Cardiac muscle cell (in vitro differentiated cells and primary cell): ENCODE measurements around the gene EXOC6B. TPM values are rescaled to one million over a fixed set of nuclear protein-coding genes. Genes with fewer than 3 reads are reported as not detected.
A peak's percentile ranks its signal among the peaks of the same experiment; 100 is the strongest.

Experiments used
- DNase-seq, 2 donors: peaks; one replicate each; pipeline versions ENCODE4 v3.0.0 to v3.0.0-alpha.2; 2010 to 2017; ENCODE audit warnings: low read depth in 1 of 2, low spot score in 1 of 2
- H3K27ac ChIP-seq: fragments of 200-600 bp; sonication (generic); 2 replicates; pipeline ENCODE4 v1.5.1; 2016
- H3K27me3 ChIP-seq: fragments of 200-600 bp; sonication (generic); 2 replicates; pipeline ENCODE4 v1.6.0; 2016; ENCODE audit warnings: control low read depth
- H3K36me3 ChIP-seq: fragments of 200-600 bp; sonication (generic); 2 replicates; pipeline ENCODE4 v1.5.1; 2016; ENCODE audit warnings: control low read depth
- H3K4me1 ChIP-seq: fragments of 200-600 bp; sonication (generic); 2 replicates; pipeline ENCODE4 v1.8.1; 2017; ENCODE audit warnings: low read depth, mild to moderate bottlenecking, mixed run types
- H3K4me3 ChIP-seq: fragments of 200-600 bp; sonication (generic); 2 replicates; pipeline ENCODE4 v1.5.1; 2016; ENCODE audit warnings: mild to moderate bottlenecking
- H3K9me3 ChIP-seq: fragments of 200-600 bp; sonication (generic); 2 replicates; pipeline ENCODE4 v1.5.1; 2017; ENCODE audit warnings: low read depth, mild to moderate bottlenecking, control low read depth
- polyA plus RNA-seq: library from polyadenylated mRNA; unstranded; fragments of >200 nt; fragmentation: Nextera tagmentation; extraction: Ambion mirVana; gene quantifications from 2 replicates; pipeline ENCODE4 v1.2.1, GENCODE V29; 2016
- total RNA-seq: library from RNA; depleted of rRNA; stranded (reverse); fragments of >200 nt; gene quantifications from 2 replicates; pipeline ENCODE4 v1.2.3, GENCODE V29; 2016
- TF ChIP-seq, protein P1 (sequence below): IDR thresholded peaks from 2 replicates; pipeline ENCODE4 v1.5.1; 2012; ENCODE audit warnings: low read depth, mild to moderate bottlenecking, low read length

EXOC6B gene
- total and polyA plus RNA-seq, 2 experiments from 2014 or later, result 21.7 to 23.9 TPM

DNA sequence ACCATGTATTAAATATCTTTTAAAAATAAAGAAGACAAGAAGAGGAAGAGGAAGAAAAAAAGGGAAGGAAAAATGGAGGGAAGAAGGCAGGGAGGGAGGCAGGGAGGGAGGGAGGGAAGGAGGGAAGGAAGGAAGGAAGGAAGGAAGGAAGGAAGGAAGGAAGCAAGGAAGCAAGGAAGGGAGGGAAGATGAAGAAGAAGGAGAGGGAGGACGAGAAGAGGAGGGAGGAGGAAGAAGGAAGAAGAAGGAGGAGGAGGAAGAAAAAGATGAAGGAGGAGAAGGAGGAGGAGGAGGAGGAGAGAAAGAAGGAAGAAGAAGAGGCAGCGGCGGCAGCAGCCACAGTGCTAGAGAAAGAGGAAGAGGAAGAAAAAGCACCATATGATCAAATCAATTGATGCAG, 189.6 kb downstream of the EXOC6B start:
- DNase-seq, result no peak
- TF ChIP-seq, protein P1, sequence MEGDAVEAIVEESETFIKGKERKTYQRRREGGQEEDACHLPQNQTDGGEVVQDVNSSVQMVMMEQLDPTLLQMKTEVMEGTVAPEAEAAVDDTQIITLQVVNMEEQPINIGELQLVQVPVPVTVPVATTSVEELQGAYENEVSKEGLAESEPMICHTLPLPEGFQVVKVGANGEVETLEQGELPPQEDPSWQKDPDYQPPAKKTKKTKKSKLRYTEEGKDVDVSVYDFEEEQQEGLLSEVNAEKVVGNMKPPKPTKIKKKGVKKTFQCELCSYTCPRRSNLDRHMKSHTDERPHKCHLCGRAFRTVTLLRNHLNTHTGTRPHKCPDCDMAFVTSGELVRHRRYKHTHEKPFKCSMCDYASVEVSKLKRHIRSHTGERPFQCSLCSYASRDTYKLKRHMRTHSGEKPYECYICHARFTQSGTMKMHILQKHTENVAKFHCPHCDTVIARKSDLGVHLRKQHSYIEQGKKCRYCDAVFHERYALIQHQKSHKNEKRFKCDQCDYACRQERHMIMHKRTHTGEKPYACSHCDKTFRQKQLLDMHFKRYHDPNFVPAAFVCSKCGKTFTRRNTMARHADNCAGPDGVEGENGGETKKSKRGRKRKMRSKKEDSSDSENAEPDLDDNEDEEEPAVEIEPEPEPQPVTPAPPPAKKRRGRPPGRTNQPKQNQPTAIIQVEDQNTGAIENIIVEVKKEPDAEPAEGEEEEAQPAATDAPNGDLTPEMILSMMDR, result no peak
- no peak overlapping the region for H3K27ac ChIP-seq
- no peaks in the 10 kb centered on the region for H3K27me3 ChIP-seq
- no peaks in the 10 kb centered on the region for H3K9me3 ChIP-seq
- no peaks in the 10 kb centered on the region for H3K36me3 ChIP-seq
- H3K4me1 ChIP-seq, result no peaks in the 10 kb centered on the region
- H3K4me3 ChIP-seq, result no peak overlapping the region

DNA sequence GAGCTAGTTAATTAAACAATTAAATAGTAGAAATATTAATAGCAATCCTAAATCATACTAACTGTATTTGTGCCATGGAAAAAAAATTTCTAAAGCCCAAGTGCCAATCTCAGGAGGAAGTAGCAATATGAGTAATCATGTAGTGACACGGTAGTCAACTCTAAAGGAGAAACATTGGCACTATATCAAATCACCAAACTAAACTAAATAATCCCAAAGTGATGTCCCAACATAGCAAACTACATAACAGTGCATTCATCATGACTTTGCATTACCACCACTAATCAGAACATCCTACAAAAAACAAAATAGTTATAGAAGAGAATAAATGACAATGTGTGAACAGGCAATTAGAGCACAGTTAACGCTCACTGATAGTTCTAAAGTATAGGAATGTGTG, 195.1 kb downstream of the EXOC6B start:
- H3K9me3 ChIP-seq, result no peaks in the 10 kb centered on the region
- H3K4me1 ChIP-seq, result no peaks in the 10 kb centered on the region
- H3K27me3 ChIP-seq, result no peaks in the 10 kb centered on the region
- DNase-seq, result peak in 1 of 2 donors; percentile 38
- no peak overlapping the region for H3K27ac ChIP-seq
- no peak overlapping the region for H3K4me3 ChIP-seq
- no peaks in the 10 kb centered on the region for H3K36me3 ChIP-seq
- TF ChIP-seq, protein P1, result no peak

DNA sequence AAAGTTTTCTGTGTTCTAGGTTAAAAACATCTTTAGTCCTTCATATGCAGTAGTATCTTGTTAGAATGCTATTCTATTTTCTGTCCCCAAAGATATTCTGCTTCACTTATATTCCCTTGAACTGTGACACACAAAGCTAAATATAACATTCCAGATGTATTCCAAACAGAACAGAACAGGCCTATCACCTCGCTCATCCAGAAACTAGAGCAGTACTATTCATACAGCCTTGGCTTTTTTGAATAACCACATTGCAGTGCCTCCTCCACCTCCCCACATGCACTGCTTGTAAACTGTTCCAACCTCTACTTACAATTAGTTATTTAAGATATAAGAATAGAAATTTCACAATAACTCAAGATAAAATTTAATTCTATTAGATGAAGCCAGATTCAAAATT, 196.8 kb downstream of the EXOC6B start:
- DNase-seq, result peak in 1 of 2 donors; percentile 23
- Histone ChIP-seq H3K9me3 (no peaks in the 10 kb centered on the region), H3K4me1 (no peaks in the 10 kb centered on the region), H3K27me3 (no peaks in the 10 kb centered on the region), H3K4me3 (no peak overlapping the region), H3K36me3 (no peaks in the 10 kb centered on the region), H3K27ac (no peak overlapping the region)
- TF ChIP-seq, protein P1, result no peak

DNA sequence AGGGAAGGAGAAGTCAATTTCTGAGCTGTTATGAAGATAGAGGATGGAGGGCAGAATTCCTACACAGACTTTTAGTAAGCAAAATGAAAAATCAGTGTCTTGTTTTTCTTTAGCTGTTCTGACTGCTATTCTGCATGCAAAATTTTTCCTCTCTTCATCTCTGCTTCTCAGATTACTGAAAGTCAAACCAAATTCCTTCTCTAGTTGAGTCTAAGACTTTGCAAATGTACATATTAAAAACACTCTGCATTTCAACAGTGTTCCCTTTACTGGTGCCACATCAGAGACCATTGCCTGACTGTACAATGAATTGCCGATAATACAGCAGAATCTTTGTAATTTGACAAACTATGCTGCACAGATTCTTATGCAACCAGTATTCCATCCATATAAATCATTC, 198.8 kb downstream of the EXOC6B start:
- H3K36me3 ChIP-seq, result no peaks in the 10 kb centered on the region
- no peaks in the 10 kb centered on the region for H3K9me3 ChIP-seq
- no peaks in the 10 kb centered on the region for H3K4me1 ChIP-seq
- no peak overlapping the region for H3K27ac ChIP-seq
- H3K4me3 ChIP-seq, result no peak overlapping the region
- DNase-seq, result no peak
- TF ChIP-seq, protein P1, result no peak
- H3K27me3 ChIP-seq, result no peaks in the 10 kb centered on the region

- H3K36me3 ChIP-seq, result no peaks in the 10 kb centered on the region
- peak in 1 of 2 donors; percentile 35 for DNase-seq
- TF ChIP-seq, protein P1, result no peak
- H3K27me3 ChIP-seq, result no peaks in the 10 kb centered on the region
- H3K27ac ChIP-seq, result no peak overlapping the region
- no peaks in the 10 kb centered on the region for H3K4me1 ChIP-seq
- H3K9me3 ChIP-seq, result no peaks in the 10 kb centered on the region
- no peak overlapping the region for H3K4me3 ChIP-seq
Observed at GRCh38 chr2:72625366-72625765, 200.5 kb downstream of the EXOC6B start.

DNA sequence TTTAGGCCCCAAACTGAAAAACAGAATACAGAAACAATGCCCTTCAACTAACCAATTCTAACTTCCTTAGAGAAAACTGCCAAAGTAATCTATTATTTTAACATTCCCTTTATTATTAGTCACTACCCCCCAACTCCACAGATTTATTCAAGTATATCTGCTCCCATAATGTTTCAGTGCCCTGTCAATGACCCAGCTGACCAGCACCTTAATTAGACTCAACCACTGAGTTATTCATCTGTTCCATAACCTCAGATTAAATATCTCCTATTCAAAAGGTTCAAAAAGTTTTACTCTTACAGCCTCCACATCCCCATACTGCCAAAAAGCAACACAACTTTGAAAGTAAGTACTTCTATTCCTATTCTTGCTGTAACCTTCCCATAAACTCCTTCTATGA, 202.4 kb downstream of the EXOC6B start:
- DNase-seq, result no peak
- Histone ChIP-seq H3K4me3 (no peak overlapping the region), H3K36me3 (no peaks in the 10 kb centered on the region), H3K27me3 (no peaks in the 10 kb centered on the region), H3K27ac (no peak overlapping the region), H3K4me1 (no peaks in the 10 kb centered on the region), H3K9me3 (no peaks in the 10 kb centered on the region)
- TF ChIP-seq, protein P1, result no peak
